ENCODE measurements around the gene EARS2.
"Not testable (repeated sequence)": the region's sequence is repeated elsewhere in the genome, so short reads cannot be mapped to it uniquely, and the experiment has no call there.

Gene EARS2

GRCh38 chr16:23494188-23494587, 63.0 kb downstream of the EARS2 start:
- no peak for FAIRE-seq
- TF ChIP-seq PAX5 (IDR thresholded peaks at IDR 0.05; ENCODE audit: insufficient read depth, low read length, severe bottlenecking) (no peak), POU2F2 (IDR thresholded peaks at IDR 0.05; ENCODE audit: low read depth, low read length) (no peak), POLR2AphosphoS5 (IDR thresholded peaks at IDR 0.05; ENCODE audit: low read depth, low read length) (no peak), TAF1 (IDR thresholded peaks at IDR 0.05; ENCODE audit: low read depth, low read length) (no peak), SPI1 (IDR thresholded peaks at IDR 0.05; ENCODE audit: low read depth, low read length) (no peak), POLR2A (IDR thresholded peaks at IDR 0.05; ENCODE audit: low read depth, low read length) (no peak)
- DNase-seq (ENCODE audit: insufficient read length, low spot score): no peak

- no peak for FAIRE-seq
- TF ChIP-seq POU2F2 (IDR thresholded peaks at IDR 0.05; ENCODE audit: low read depth, low read length) (no peak), POLR2AphosphoS5 (IDR thresholded peaks at IDR 0.05; ENCODE audit: low read depth, low read length) (no peak), TAF1 (IDR thresholded peaks at IDR 0.05; ENCODE audit: low read depth, low read length) (no peak), POLR2A (IDR thresholded peaks at IDR 0.05; ENCODE audit: low read depth, low read length) (no peak), PAX5 (IDR thresholded peaks at IDR 0.05; ENCODE audit: insufficient read depth, low read length, severe bottlenecking) (no peak), SPI1 (IDR thresholded peaks at IDR 0.05; ENCODE audit: low read depth, low read length) (no peak)
- DNase-seq (ENCODE audit: insufficient read length, low spot score): no peak
Measured at GRCh38 chr16:23491490-23492391, 65.4 kb downstream of the EARS2 start.

GRCh38 chr16:23486480-23486879, 70.7 kb downstream of the EARS2 start:
- DNase-seq (ENCODE audit: insufficient read length, low spot score): no peak
- TF ChIP-seq SPI1 (IDR thresholded peaks at IDR 0.05; ENCODE audit: low read depth, low read length): no peak
- TF ChIP-seq TAF1 (IDR thresholded peaks at IDR 0.05; ENCODE audit: low read depth, low read length): no peak
- TF ChIP-seq POLR2AphosphoS5 (IDR thresholded peaks at IDR 0.05; ENCODE audit: low read depth, low read length): no peak
- TF ChIP-seq POU2F2 (IDR thresholded peaks at IDR 0.05; ENCODE audit: low read depth, low read length): no peak
- no peak for TF ChIP-seq POLR2A (IDR thresholded peaks at IDR 0.05; ENCODE audit: low read depth, low read length)
- TF ChIP-seq PAX5 (IDR thresholded peaks at IDR 0.05; ENCODE audit: insufficient read depth, low read length, severe bottlenecking): no peak
- no peak for FAIRE-seq

GRCh38 chr16:23485841-23486240, 71.3 kb downstream of the EARS2 start:
- DNase-seq (ENCODE audit: insufficient read length, low spot score) (no peak), FAIRE-seq (no peak)
- TF ChIP-seq POU2F2 (IDR thresholded peaks at IDR 0.05; ENCODE audit: low read depth, low read length) (no peak), POLR2A (IDR thresholded peaks at IDR 0.05; ENCODE audit: low read depth, low read length) (no peak), POLR2AphosphoS5 (IDR thresholded peaks at IDR 0.05; ENCODE audit: low read depth, low read length) (no peak), PAX5 (IDR thresholded peaks at IDR 0.05; ENCODE audit: insufficient read depth, low read length, severe bottlenecking) (no peak), TAF1 (IDR thresholded peaks at IDR 0.05; ENCODE audit: low read depth, low read length) (no peak), SPI1 (IDR thresholded peaks at IDR 0.05; ENCODE audit: low read depth, low read length) (no peak)

- DNase-seq (ENCODE audit: insufficient read length, low spot score): no peak
- TF ChIP-seq POLR2AphosphoS5 (IDR thresholded peaks at IDR 0.05; ENCODE audit: low read depth, low read length): no peak
- no peak for TF ChIP-seq TAF1 (IDR thresholded peaks at IDR 0.05; ENCODE audit: low read depth, low read length)
- no peak for TF ChIP-seq SPI1 (IDR thresholded peaks at IDR 0.05; ENCODE audit: low read depth, low read length)
- no peak for TF ChIP-seq PAX5 (IDR thresholded peaks at IDR 0.05; ENCODE audit: insufficient read depth, low read length, severe bottlenecking)
- no peak for TF ChIP-seq POLR2A (IDR thresholded peaks at IDR 0.05; ENCODE audit: low read depth, low read length)
- no peak for TF ChIP-seq POU2F2 (IDR thresholded peaks at IDR 0.05; ENCODE audit: low read depth, low read length)
- no peak for FAIRE-seq
Measured at GRCh38 chr16:23485257-23485614, 71.9 kb downstream of the EARS2 start.

GRCh38 chr16:23484510-23485256, 72.5 kb downstream of the EARS2 start:
- TF ChIP-seq POLR2AphosphoS5 (IDR thresholded peaks at IDR 0.05; ENCODE audit: low read depth, low read length) (no peak), SPI1 (IDR thresholded peaks at IDR 0.05; ENCODE audit: low read depth, low read length) (no peak), POU2F2 (IDR thresholded peaks at IDR 0.05; ENCODE audit: low read depth, low read length) (no peak), TAF1 (IDR thresholded peaks at IDR 0.05; ENCODE audit: low read depth, low read length) (no peak)
- FAIRE-seq (no peak), DNase-seq (ENCODE audit: insufficient read length, low spot score) (no peak)

- not testable (repeated sequence) for DNase-seq (ENCODE audit: insufficient read length, low spot score); FAIRE-seq
Measured at GRCh38 chr16:23483492-23483891, 73.7 kb downstream of the EARS2 start.

- TF ChIP-seq POU2F2 (IDR thresholded peaks at IDR 0.05; ENCODE audit: low read depth, low read length) (no peak), POLR2AphosphoS5 (IDR thresholded peaks at IDR 0.05; ENCODE audit: low read depth, low read length) (no peak), PAX5 (IDR thresholded peaks at IDR 0.05; ENCODE audit: insufficient read depth, low read length, severe bottlenecking) (no peak), TAF1 (IDR thresholded peaks at IDR 0.05; ENCODE audit: low read depth, low read length) (no peak), POLR2A (IDR thresholded peaks at IDR 0.05; ENCODE audit: low read depth, low read length) (no peak), SPI1 (IDR thresholded peaks at IDR 0.05; ENCODE audit: low read depth, low read length) (no peak)
- DNase-seq (ENCODE audit: insufficient read length, low spot score): no peak
- FAIRE-seq: no peak
Measured at GRCh38 chr16:23482778-23483177, 74.4 kb downstream of the EARS2 start.

- FAIRE-seq: no peak
- TF ChIP-seq POLR2A (IDR thresholded peaks at IDR 0.05; ENCODE audit: low read depth, low read length) (no peak), POLR2AphosphoS5 (IDR thresholded peaks at IDR 0.05; ENCODE audit: low read depth, low read length) (no peak), PAX5 (IDR thresholded peaks at IDR 0.05; ENCODE audit: insufficient read depth, low read length, severe bottlenecking) (no peak), TAF1 (IDR thresholded peaks at IDR 0.05; ENCODE audit: low read depth, low read length) (no peak), POU2F2 (IDR thresholded peaks at IDR 0.05; ENCODE audit: low read depth, low read length) (no peak), SPI1 (IDR thresholded peaks at IDR 0.05; ENCODE audit: low read depth, low read length) (no peak)
Measured at GRCh38 chr16:23480257-23480656, 76.9 kb downstream of the EARS2 start.

More at GRCh38 chr16:23480257-23480656, 76.9 kb downstream of the EARS2 start:
- no peak for DNase-seq (ENCODE audit: insufficient read length, low spot score)
